ENCODE results near the gene TRMT1. TPM values are rescaled to one million over a fixed set of nuclear protein-coding genes. Genes with fewer than 3 reads are reported as not detected.

TRMT1 gene
- total RNA-seq, 1 experiment from 2014 or later = 172 TPM

DNA sequence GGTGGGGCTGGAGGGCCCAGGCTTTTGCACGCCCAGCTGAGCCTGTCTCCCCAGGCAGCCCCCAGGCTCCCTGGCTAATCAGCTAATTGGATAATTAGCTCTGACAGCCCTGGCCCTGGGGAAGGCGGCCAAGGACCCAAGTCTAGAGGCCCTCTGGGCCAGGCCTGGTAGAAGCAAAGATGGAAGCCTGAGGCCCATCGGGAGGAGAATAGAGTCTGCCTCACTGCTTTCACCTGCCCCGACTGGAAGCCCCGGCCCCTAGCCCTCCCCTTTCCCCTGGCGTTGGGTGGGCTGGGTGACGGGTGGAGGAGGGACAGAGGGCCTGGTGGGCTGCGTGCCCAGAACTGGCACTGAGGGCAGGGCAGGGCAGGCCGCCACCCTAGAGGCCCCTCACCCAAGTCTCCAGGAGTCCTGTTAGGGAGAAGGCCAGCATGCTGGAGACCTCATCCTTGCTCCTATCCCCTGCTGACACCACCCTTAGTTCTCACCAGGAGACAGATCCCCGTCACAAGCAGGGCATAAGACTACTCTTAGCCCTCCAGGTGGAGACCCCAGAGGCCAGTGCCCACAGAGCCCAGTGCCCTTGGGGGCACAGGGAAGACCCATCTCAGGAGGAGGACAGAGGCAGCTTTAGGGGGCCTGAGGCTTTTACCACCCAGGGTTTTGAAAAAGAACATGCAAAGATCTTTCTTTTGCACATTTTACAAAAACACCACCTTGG, 25.9 kb downstream of the TRMT1 start:
- H3K27me3 ChIP-seq = no peaks in the 10 kb centered on the region
- DNase-seq = no peak

DNA sequence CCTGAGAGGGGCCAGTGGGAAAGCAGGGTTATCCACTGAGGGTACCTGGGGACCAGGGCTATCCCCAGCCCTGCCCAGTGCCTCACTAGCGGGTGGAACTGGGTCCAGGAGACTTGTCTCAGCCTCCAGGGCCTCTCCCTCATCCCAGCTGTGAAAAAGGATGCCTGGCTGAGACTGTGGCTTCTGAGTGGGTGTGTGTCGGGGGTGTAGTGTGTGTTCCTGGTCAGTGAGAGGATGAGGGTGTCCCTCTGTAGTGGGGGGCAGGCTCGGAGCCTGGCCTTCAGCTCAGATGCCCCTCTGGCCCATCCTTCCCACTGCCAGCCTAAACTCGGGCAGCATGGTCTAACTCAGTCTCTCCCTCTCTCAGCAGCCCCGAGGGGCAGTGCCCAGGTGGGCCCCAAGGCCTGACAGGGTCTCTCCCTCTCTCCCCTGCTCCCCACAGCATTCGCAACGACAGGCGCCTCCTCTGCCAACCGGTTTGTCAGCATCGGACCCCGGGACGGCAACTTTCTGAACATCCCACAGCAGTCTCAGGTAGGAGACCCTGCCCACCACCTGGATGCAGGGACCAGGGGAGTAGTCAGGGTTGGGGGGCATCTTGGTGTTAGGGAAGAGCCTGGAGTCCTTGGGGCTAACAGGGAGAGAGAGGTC, 26.6 kb downstream of the TRMT1 start:
- no peak for DNase-seq
- no peaks in the 10 kb centered on the region for H3K27me3 ChIP-seq
- peaks cover 94% of the 10 kb centered on the region for H3K36me3 ChIP-seq
- H3K4me3 ChIP-seq = no peak overlapping the region
- no peaks in the 10 kb centered on the region for H3K9me3 ChIP-seq

More for the DNA sequence above, 25.9 kb downstream of the TRMT1 start:
- Histone ChIP-seq H3K36me3 (peaks cover 93% of the 10 kb centered on the region), H3K9me3 (no peaks in the 10 kb centered on the region), H3K4me3 (no peak overlapping the region)

DNA sequence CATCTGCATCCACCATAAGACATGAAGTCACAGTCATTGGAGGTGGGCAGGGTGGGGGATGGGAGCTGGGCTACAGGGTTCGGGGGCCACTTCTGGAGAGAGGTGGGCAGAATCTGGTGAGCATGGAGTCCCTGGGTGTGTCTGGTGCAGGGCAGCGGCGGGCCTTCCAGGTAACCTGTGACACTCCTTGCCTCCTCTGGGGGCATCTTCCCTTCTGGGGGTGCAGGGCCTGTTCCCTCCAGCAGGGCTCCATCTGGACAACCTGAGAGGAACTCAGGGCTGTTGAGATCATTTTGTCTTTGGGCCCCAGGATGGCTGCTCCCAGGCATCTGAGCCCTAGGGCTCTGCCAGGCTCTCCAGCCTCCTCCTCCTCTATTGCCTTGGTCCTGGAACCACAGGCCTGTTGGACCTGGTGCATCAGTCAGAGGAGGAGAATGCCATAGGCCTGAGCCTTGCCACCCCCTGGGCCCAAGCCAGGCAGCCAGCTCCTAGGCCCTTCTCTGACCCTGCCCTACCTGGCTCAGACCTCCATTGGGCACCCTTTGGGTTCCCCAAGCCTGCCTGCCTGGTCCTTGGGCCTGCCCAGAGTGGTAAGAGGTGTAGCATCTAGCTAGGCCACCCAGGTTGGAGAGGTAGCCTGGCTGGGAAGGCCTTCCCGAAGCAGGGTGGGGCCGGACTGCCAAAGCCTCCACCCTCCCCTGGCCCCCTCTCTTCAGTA, 27.2 kb downstream of the TRMT1 start:
- peaks cover 92% of the 10 kb centered on the region for H3K36me3 ChIP-seq
- no peaks in the 10 kb centered on the region for H3K27me3 ChIP-seq
- H3K9me3 ChIP-seq = no peaks in the 10 kb centered on the region
- peak; percentile 51 for DNase-seq
- no peak overlapping the region for H3K4me3 ChIP-seq

DNA sequence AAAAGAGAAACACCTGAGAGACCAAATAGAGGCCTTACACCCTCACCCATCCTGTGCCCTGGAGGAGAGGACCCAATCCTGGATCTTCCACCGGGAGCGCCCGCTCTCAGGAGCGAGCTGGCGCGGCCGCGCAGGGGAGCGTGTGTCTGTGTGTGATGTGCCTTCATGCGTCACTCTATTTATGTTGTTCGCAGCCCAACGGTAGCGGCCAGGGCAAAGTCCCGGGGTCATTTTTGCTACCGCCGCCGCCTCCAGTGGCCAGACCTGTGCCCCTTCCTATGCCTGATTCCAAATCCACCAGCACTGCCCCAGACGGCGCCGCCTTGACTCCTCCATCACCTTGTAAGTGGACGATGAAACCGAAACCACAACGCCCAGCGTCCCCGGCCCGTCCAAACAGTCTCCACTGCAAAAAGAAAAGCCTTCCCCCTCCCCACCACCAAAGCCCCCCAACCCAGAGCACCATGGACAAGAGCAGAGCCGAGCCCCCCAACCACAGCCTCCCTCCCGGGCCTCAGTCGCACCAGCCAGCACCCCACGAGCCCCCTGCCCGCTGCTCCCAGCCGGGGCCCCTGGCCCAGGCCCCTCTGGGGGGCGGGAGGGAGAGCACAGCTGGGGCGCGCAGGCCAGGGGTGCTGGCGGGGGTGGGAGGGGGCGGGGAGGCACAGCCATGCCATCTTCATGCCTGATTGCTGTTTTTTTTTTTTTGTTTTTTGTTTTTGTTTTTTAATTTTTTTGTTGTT, 28.6 kb downstream of the TRMT1 start:
- H3K36me3 ChIP-seq = peaks cover 92% of the 10 kb centered on the region
- H3K9me3 ChIP-seq = no peaks in the 10 kb centered on the region
- no peaks in the 10 kb centered on the region for H3K27me3 ChIP-seq
- DNase-seq = no peak
- H3K4me3 ChIP-seq = no peak overlapping the region

DNA sequence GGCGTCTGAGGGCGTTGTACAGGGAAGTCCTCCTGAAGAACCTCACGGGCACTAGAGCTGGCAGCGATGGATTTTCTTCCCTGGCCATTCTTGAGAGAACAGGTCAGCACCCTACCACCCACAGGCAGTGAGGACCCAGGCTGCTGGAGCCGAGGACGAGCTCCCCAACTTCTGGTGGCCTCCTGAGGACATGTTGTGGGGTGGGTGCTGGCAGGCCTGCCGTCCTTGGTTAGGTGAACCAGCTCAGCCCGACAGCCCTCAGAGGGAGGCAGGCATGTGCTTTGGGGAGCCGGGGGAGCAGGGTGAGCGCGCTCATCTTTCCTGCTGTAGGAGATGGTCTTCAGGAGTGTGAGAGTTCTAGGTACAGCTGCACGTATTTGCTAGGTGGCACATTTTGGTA, 29.2 kb downstream of the TRMT1 start:
- Histone ChIP-seq H3K36me3 (peaks cover 92% of the 10 kb centered on the region), H3K27me3 (no peaks in the 10 kb centered on the region), H3K4me3 (no peak overlapping the region), H3K9me3 (no peaks in the 10 kb centered on the region)
- no peak for DNase-seq

DNA sequence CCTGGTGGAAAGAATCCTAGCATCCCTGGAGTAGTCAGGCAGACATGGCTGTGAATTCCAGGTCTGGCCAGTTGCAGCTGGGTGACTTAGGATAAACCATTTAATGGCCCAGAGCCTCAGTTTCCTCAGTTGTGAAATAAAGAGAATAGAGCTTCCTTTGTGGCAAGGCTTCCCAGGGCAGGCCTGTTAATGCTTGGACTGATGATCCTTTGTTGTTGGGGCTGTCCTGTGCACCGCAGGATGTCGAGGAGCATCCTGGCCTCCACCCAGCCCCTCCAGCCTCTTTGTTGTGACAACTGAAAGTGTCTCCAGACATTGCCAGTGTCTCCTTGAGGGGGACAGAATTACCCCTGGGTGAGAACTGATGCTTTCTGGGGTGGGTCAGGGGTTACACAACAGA, 30.2 kb downstream of the TRMT1 start:
- H3K27me3 ChIP-seq = no peaks in the 10 kb centered on the region
- peaks cover 92% of the 10 kb centered on the region for H3K36me3 ChIP-seq
- no peak overlapping the region for H3K4me3 ChIP-seq
- H3K9me3 ChIP-seq = no peaks in the 10 kb centered on the region
- no peak for DNase-seq

DNA sequence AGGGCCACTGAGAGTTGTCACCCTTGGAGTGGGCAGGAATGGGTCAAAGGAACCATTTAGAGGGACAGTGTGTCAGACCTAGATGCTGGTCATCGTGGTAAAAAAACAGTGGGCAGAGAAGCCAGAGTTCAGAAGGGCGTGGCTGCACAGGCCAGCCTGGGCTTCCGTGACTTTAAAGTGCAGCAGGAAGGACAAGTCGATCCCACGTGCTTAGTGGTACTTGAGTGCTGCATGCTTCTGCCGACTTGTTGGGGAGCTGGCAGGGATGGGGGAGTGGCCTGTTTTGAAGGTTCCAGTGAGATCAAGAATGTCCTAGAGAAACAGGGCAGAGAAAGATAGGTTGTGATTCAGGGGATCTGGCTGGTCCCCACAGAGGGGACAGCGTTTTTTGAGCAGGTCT, 30.9 kb downstream of the TRMT1 start:
- no peaks in the 10 kb centered on the region for H3K9me3 ChIP-seq
- H3K36me3 ChIP-seq = peaks cover 94% of the 10 kb centered on the region
- DNase-seq = no peak
- H3K4me3 ChIP-seq = no peak overlapping the region
- H3K27me3 ChIP-seq = no peaks in the 10 kb centered on the region

DNA sequence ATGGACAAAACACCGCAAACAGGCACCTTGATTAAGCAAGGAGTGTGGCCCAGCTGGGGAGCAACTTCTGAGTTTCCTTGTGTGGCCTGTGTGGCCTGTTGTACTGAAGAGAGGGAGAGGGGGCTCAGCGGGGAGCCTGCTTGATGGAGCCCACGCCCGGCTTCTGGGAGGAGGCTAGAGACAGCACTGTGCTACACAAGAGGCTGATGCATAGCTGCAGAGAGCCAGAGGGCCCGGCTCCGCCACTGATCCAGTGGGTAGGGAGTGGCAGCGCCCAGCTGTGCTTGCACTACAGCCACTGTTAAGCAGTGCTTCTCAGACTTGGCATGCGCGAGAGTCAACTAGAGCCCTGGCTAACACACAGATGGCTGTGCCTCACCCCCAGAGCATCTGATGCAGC, 32.9 kb downstream of the TRMT1 start:
- H3K4me3 ChIP-seq = no peak overlapping the region
- H3K27me3 ChIP-seq = no peaks in the 10 kb centered on the region
- peaks cover 94% of the 10 kb centered on the region for H3K36me3 ChIP-seq
- DNase-seq = no peak
- H3K9me3 ChIP-seq = no peaks in the 10 kb centered on the region

DNA sequence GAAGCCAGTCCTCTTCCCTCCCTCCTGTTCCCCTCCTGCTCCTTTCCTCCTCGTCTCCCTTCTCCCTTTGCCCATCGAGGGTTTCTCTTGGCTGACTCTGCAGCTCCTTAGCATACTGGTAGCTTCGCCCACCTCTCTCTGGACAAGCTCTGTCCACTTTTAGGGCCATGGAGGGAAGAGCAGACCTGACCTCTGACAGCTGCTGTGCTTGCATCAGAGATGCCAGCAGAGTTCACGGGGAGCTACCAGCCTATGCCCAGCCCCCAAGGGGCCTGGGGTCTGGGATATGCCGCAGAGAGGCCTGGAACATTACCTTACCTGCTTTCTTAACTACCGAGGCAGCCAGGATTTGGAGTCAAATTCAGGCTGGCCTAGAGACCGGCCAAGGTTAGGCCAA, 33.5 kb downstream of the TRMT1 start:
- H3K36me3 ChIP-seq = peaks cover 96% of the 10 kb centered on the region
- H3K27me3 ChIP-seq = no peaks in the 10 kb centered on the region
- H3K9me3 ChIP-seq = no peaks in the 10 kb centered on the region
- DNase-seq = no peak
- no peak overlapping the region for H3K4me3 ChIP-seq

DNA sequence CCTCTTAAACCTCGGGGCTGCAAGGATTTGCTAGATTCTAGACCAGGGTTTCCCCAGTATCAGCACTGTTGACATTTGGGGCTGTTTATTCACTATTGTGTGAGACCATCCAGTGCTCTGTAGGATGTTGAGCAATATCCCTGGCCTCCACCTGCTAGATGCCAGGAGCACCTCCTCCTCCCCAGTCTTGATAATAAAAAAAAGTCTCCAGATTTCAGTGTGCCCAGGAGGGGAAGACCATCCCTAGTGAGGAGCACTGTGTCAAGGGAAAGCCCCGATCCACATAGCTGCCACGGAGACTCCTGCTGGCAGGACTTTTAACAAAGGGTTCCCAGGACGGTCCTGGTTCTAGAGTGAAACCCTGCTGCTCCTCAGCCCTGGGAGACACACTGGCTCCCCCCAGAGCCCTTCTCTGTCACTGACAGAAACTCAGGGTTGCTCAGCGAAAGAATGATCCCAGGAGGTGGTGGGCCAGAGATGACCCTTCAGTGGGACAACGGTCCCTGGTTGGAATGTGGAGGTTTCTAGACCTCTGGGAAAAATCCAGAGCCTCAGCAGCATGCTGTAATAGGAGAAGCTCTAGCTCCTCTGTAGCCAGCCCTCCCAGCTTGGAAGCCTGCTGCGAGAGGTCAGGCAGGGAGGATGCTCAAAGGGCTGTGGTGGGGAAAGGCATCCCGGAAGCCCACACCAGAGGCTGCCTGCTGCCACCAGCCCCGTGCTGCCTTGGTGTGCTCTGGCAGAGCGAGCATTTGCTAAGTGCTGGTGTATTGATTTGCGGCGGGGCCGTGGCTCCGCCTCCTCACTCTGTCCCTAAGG, 34.1 kb downstream of the TRMT1 start:
- no peaks in the 10 kb centered on the region for H3K9me3 ChIP-seq
- no peak overlapping the region for H3K4me3 ChIP-seq
- H3K36me3 ChIP-seq = peaks cover 98% of the 10 kb centered on the region
- no peak for DNase-seq
- H3K27me3 ChIP-seq = no peaks in the 10 kb centered on the region

DNA sequence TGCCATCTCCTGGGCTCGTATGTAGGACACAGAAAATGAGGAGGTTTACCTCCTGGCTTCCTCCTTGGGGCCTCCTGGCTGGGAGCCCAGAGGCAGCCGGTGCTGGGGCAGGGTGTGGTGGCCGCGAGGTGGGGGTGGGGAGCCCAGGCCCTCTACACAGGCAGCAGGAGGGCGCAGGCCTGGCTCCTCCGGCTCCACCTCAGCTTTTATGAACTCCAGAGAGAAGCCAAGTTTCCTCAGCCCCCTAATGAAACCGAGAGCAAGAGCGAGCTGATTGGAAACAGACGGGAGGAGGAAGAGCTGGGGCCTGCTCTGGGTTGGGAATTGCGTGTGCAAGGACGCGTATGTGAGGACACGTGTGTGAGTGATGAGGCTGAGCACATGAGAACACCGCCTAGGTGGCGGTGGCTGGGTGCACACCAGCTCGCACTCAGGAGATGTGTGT, 37.0 kb downstream of the TRMT1 start:
- Histone ChIP-seq H3K4me3 (no peak overlapping the region), H3K36me3 (peaks cover 96% of the 10 kb centered on the region), H3K9me3 (no peaks in the 10 kb centered on the region), H3K27me3 (no peaks in the 10 kb centered on the region)
- DNase-seq = no peak

DNA sequence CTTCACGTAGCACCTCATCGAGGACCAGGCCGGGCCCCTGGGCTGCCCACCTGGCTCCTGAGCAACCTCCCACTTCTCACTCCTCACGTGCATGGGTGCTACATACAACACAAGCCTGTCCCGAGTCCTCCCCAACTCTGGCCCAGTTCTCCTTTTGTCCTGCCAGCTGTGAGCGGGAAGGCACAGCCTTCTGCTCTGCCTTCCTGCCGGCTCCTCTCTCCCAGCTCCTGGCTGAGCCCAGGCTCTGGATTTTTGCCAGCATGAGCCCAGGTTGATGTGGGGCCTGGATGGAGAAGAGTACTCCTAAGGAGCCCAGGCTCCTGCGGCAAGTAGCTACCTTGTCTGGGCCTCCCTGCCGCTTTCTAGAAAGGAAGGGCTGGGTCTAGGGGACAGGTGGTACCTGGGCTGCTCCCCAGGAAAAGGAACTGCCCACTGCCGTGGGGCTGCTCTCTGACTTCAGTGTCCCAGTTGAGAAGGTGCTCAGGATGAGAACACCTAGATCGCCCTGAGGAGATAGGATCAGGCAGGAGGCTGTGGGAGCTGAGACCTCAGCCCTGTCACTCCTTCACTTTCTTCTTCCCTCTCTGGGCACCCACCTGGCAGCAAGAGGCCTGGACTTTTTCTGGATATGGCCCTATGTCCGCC, 37.5 kb downstream of the TRMT1 start:
- no peaks in the 10 kb centered on the region for H3K9me3 ChIP-seq
- H3K27me3 ChIP-seq = no peaks in the 10 kb centered on the region
- H3K4me3 ChIP-seq = no peak overlapping the region
- no peak for DNase-seq
- H3K36me3 ChIP-seq = peaks cover 94% of the 10 kb centered on the region

DNA sequence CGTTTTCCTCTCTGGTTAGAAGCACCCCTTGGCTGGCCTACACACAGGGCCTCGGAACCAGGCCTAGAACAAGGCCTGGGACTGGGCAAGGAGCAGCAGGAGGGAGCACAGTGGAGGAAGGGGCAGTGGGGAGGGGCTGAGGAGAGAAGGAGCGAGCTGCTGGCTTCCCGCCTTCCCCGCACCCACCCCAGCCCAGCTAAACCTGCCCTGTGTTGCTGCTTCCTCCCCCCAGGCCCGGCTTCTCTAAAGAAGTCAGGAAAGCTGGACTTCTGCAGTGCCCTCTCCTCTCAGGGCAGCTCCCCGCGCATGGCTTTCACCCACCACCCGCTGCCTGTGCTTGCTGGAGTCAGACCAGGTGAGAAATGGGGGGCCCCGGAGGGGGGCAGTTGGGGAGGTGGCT, 38.2 kb downstream of the TRMT1 start:
- Histone ChIP-seq H3K36me3 (peaks cover 94% of the 10 kb centered on the region), H3K9me3 (no peaks in the 10 kb centered on the region)

DNA sequence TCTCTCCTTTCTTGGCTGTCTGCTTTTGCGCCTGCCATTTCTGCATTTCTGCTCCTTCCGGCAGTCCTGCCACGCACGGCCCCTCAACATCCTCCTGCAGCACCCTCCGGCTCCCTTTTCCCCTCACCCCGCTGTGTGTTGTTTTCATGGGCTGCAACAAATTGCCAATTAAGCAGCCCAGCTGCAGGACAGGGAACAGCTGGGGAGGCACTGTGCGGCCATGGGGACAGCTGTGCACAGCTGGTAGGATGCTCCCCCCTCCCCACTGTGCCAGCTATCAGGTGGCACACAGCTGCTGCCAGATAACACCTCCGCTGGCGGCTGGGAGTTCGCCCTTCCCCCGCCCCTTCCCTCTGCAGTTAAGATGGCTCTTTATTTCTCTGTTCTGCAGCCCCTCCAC, 39.3 kb downstream of the TRMT1 start:
- no peaks in the 10 kb centered on the region for H3K9me3 ChIP-seq
- H3K36me3 ChIP-seq = peaks cover 94% of the 10 kb centered on the region
- DNase-seq = no peak
- no peaks in the 10 kb centered on the region for H3K27me3 ChIP-seq
- H3K4me3 ChIP-seq = no peak overlapping the region

More for the DNA sequence above, 38.2 kb downstream of the TRMT1 start:
- DNase-seq = no peak
- Histone ChIP-seq H3K27me3 (no peaks in the 10 kb centered on the region), H3K4me3 (no peak overlapping the region)

DNA sequence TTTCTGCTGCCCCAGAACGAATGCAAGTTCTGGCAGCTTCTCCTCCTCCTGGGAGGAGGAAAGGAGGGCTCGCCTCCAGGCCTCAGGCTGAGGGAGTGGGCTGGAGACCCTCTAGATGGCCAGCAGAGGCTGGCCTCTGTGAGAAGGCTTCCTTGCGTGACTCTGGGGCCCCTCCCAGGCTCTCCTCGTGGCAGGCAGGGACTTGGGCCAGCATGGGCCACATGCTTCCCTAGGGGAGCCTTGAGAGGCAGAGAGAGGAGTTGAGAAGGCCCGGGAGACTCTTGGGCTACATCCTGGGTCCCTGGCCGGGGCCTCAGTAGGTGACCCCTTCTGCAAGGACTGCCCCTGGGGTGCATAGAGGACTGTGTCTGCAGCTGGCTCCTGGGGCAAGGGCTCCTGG, 39.8 kb downstream of the TRMT1 start:
- Histone ChIP-seq H3K36me3 (peaks cover 94% of the 10 kb centered on the region), H3K4me3 (no peak overlapping the region), H3K27me3 (no peaks in the 10 kb centered on the region), H3K9me3 (no peaks in the 10 kb centered on the region)
- no peak for DNase-seq

DNA sequence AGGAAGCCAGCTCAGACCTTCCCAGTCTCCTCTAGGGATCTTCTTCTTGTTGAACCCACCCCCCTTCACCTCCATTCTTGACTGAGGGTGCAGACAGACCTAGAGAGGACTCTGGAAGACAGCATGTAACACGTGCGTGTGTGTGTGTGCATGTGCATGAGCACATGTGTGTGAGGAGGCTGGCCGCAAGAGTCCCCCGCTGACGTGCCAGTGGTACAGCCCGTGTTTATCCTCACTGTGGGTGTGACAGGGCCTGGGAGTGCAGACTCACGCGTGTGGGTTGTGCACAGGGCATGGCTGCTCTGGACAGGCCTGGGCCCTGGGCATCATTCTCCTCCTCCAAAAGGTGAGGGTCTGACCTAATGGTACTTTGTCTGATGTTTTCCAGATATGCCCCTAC, 40.2 kb downstream of the TRMT1 start:
- peaks cover 94% of the 10 kb centered on the region for H3K36me3 ChIP-seq
- no peak for DNase-seq
- no peak overlapping the region for H3K4me3 ChIP-seq
- H3K9me3 ChIP-seq = no peaks in the 10 kb centered on the region
- H3K27me3 ChIP-seq = no peaks in the 10 kb centered on the region

Measured in MG63 (cell line).